Measurements from ENCODE around the gene IL31. TPM values are rescaled to one million over a fixed set of nuclear protein-coding genes. Genes with fewer than 3 reads are reported as not detected.

Gene IL31
- total RNA-seq, 1 experiment from 2014 or later: not detected

- ATAC-seq (no peak), DNase-seq (ENCODE audit: low read depth, low spot score) (no peak)
- Histone ChIP-seq H3K4me1 (ENCODE audit: control insufficient read depth, insufficient read depth, low read length) (no peaks in the 10 kb centered on the region), H3K9me3 (ENCODE audit: control insufficient read depth, insufficient read depth, low read depth, low read length) (no peaks in the 10 kb centered on the region), H3K36me3 (ENCODE audit: control insufficient read depth, insufficient read depth, low read length) (no peaks in the 10 kb centered on the region), H3K27me3 (ENCODE audit: control insufficient read depth, insufficient read depth, low read length) (no peaks in the 10 kb centered on the region), H3K27ac (ENCODE audit: low read length) (no peak overlapping the region), H3K4me3 (ENCODE audit: low read depth in 2 of 2, low read length in 2 of 2) (no peak overlapping the region)
- ChIA-PET CTCF (no interaction called here), POLR2A (no interaction called here)
- TF ChIP-seq REST (IDR thresholded peaks at IDR 0.05; ENCODE audit: insufficient read depth in 1 of 2, low read depth in 2 of 2, low read length in 1 of 2): no peak
- TF ChIP-seq POLR2AphosphoS5 (IDR thresholded peaks at IDR 0.05; ENCODE audit: low read depth, low read length): no peak
- TF ChIP-seq SIN3A (IDR thresholded peaks at IDR 0.05; ENCODE audit: borderline replicate concordance, insufficient read depth, low read depth, low read length): no peak
- TF ChIP-seq, protein P1, sequence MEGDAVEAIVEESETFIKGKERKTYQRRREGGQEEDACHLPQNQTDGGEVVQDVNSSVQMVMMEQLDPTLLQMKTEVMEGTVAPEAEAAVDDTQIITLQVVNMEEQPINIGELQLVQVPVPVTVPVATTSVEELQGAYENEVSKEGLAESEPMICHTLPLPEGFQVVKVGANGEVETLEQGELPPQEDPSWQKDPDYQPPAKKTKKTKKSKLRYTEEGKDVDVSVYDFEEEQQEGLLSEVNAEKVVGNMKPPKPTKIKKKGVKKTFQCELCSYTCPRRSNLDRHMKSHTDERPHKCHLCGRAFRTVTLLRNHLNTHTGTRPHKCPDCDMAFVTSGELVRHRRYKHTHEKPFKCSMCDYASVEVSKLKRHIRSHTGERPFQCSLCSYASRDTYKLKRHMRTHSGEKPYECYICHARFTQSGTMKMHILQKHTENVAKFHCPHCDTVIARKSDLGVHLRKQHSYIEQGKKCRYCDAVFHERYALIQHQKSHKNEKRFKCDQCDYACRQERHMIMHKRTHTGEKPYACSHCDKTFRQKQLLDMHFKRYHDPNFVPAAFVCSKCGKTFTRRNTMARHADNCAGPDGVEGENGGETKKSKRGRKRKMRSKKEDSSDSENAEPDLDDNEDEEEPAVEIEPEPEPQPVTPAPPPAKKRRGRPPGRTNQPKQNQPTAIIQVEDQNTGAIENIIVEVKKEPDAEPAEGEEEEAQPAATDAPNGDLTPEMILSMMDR (IDR thresholded peaks at IDR 0.05): no peak
- no peak for TF ChIP-seq TCF7L2 (IDR thresholded peaks at IDR 0.05; ENCODE audit: low read depth, low read length)
- in situ Hi-C loops (cut with HindIII; ENCODE audit: low pct_unique_long_range_greater_than_20kb, low sequenced_read_pairs) (no loop called here), intact Hi-C loops (cut with micrococcal nuclease; ENCODE audit: unreplicated experiment) (loop anchor here (10.0 kb wide), 1 partner anchor 133 kb away; no protein-coding TSS in a partner anchor)
- no TSS peak for BruUV-seq (replicated peaks)
Measured at GRCh38 chr12:122187466-122187865, 13.4 kb upstream of the IL31 start.

- H3K27me3 ChIP-seq (ENCODE audit: control insufficient read depth, insufficient read depth, low read length): no peaks in the 10 kb centered on the region
- in situ Hi-C loops (cut with HindIII; ENCODE audit: low pct_unique_long_range_greater_than_20kb, low sequenced_read_pairs): no loop called here
- POLR2A ChIA-PET: no interaction called here
- H3K36me3 ChIP-seq (ENCODE audit: control insufficient read depth, insufficient read depth, low read length): no peaks in the 10 kb centered on the region
- no peak for TF ChIP-seq TCF7L2 (IDR thresholded peaks at IDR 0.05; ENCODE audit: low read depth, low read length)
- ATAC-seq (no peak), DNase-seq (ENCODE audit: low read depth, low spot score) (no peak)
- no peaks in the 10 kb centered on the region for H3K9me3 ChIP-seq (ENCODE audit: control insufficient read depth, insufficient read depth, low read depth, low read length)
- intact Hi-C loops (cut with micrococcal nuclease; ENCODE audit: unreplicated experiment): loop anchor here (10.0 kb wide), 1 partner anchor 131 kb away; no protein-coding TSS in a partner anchor
- no peak overlapping the region for H3K4me3 ChIP-seq (ENCODE audit: low read depth in 2 of 2, low read length in 2 of 2)
- no peaks in the 10 kb centered on the region for H3K4me1 ChIP-seq (ENCODE audit: control insufficient read depth, insufficient read depth, low read length)
- CTCF ChIA-PET: no interaction called here
- no peak overlapping the region for H3K27ac ChIP-seq (ENCODE audit: low read length)
- BruUV-seq (replicated peaks): no TSS peak
Measured at GRCh38 chr12:122185494-122186082, 11.6 kb upstream of the IL31 start.

DNA sequence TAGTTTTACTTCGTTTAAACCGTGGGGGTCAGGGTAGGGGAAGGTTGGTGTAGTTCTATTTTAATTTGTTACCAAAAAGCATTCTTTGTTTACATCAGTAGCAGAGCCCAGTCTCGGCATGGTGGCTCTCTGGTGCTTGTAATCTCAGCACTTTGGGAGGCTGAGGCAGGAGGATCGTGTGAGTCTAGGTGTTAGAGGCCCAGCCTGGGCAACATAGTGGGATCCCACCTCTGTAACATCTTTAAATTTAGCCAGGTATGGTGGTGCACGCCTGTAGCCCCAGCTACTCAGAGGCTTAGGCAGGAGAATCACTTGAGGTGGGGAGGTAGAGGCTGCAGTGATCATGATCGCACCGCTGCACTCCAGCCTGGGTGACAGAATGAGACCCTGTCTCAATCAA is 11.1 kb upstream of the IL31 start:
- TF ChIP-seq REST (IDR thresholded peaks at IDR 0.05; ENCODE audit: insufficient read depth in 1 of 2, low read depth in 2 of 2, low read length in 1 of 2) (no peak), SIN3A (IDR thresholded peaks at IDR 0.05; ENCODE audit: borderline replicate concordance, insufficient read depth, low read depth, low read length) (no peak), POLR2AphosphoS5 (IDR thresholded peaks at IDR 0.05; ENCODE audit: low read depth, low read length) (no peak)
- TF ChIP-seq, protein P1 (IDR thresholded peaks at IDR 0.05): no peak
- ATAC-seq: no peak
- no peaks in the 10 kb centered on the region for H3K4me1 ChIP-seq (ENCODE audit: control insufficient read depth, insufficient read depth, low read length)
- intact Hi-C loops (cut with micrococcal nuclease; ENCODE audit: unreplicated experiment): loop anchor here (10.0 kb wide), 1 partner anchor 130 kb away; no protein-coding TSS in a partner anchor
- DNase-seq (ENCODE audit: low read depth, low spot score): no peak
- ChIA-PET CTCF (no interaction called here), POLR2A (no interaction called here)
- H3K27ac ChIP-seq (ENCODE audit: low read length): no peak overlapping the region
- no peaks in the 10 kb centered on the region for H3K27me3 ChIP-seq (ENCODE audit: control insufficient read depth, insufficient read depth, low read length)
- no peaks in the 10 kb centered on the region for H3K36me3 ChIP-seq (ENCODE audit: control insufficient read depth, insufficient read depth, low read length)
- in situ Hi-C loops (cut with HindIII; ENCODE audit: low pct_unique_long_range_greater_than_20kb, low sequenced_read_pairs): no loop called here
- H3K4me3 ChIP-seq (ENCODE audit: low read depth in 2 of 2, low read length in 2 of 2): no peak overlapping the region
- no peaks in the 10 kb centered on the region for H3K9me3 ChIP-seq (ENCODE audit: control insufficient read depth, insufficient read depth, low read depth, low read length)
- BruUV-seq (replicated peaks): no TSS peak
